Dermis microvascular lymphatic vessel endothelial cell (primary cell): Measurements from ENCODE around the gene FAM222B. TPM values are rescaled to one million over a fixed set of nuclear protein-coding genes. Genes with fewer than 3 reads are reported as not detected.
"Not testable (repeated sequence)": the region's sequence is repeated elsewhere in the genome, so short reads cannot be mapped to it uniquely, and the experiment has no call there.

Experiments
- DNase-seq, 2 donors: peaks; one replicate each; pipeline versions ENCODE4 v3.0.0 to v3.0.0-alpha.2; 2010; ENCODE audit warnings: low read depth in 2 of 2
- total RNA-seq: library from RNA; depleted of rRNA; stranded (reverse); fragments of >200 nt; gene quantifications from 2 replicates; pipeline ENCODE4 v1.2.1, GENCODE V29; 2014

Gene FAM222B
- total RNA-seq, 1 donor from 2014 or later = 4.9 TPM

DNA sequence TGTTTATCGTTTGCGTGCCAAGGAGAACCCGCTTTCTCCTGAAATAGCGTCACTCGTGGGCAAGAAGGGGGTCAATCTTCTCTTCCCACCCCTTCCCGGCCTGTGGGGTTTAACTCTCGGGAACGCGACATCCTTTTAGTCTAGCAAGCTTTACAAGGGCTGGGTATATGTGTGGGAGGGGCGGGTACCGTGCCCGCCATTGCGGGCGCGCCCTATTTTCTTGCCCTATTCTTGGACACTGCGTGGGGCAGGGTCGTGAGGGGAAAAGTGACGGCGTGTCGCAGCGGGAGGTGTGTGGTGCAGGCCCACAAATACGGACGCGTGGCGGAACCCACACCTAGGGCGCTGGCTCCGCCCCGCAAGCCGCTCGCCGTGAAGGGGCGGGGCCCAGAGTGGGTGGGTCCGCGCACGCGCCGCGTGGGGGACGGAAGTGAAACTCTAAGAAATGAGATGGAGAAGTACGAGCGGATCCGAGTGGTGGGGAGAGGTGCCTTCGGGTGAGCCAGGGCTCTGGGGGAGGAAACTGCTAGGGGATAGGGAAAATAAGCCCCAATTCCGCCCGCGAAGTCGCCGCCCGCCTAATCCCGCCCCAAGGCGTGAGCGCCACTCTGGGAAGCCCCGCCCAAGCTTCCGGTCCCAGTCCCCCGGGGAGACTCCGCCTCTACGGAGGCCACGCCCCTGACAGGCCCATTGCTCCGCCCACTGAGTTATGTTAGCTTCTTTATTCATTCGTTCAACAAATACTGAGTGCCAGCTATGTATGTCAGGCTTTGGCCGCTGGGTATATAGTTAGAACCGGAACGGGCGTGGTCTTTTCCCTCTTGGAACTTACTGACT, 114.0 kb downstream of the FAM222B start, which contains the start of gene NEK8:
Gene NEK8 (plus strand): TSS at position 425 of the 837 bp plus-strand sequence. CDS start 26 bp downstream, at position 451.
- DNase-seq = peak; percentile 84 to 94

DNA sequence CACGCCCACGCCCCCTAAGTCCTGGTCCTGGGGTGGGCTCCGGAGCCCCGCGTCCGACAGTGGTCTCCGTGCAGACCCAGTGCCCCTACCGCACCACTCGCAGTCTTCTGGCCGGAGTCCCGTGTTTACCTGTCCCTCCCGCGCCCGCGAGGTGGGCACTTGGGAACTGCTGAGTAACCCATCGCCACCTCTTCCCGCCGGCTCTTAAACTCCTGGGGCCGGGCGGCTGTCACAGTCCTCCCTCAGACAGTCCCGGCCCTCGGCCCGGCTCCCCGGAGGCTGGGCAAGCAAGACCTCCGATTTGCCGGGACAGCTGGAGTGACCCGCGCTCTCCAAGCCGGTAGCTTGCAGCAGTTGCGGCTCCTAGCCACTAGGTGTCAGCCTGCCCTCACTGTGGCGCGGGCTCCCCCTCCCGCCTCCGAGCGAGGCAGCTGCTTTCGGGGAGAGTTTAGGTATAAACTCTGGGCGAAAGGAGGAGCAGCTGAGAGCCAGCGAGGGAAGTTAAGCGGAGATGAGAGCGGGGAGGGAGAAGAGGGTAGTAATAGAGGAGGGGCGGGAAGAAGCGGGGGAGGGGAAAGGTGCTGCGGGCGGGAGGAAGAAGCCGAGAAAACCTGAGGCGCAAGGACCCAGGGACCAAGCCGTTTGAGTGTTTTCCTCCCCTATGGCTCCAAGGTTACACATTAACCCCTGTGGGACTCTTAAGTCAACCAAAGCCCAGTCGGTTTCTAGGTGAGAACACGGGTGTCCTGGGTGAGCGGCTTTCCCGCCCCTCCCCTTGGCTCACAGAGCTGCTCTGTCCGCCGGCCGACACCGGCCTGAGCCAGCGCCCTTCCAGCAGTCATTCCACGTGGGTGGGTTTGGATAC, 115.7 kb downstream of the FAM222B start:
- DNase-seq = peak; percentile 63 to 89

DNA sequence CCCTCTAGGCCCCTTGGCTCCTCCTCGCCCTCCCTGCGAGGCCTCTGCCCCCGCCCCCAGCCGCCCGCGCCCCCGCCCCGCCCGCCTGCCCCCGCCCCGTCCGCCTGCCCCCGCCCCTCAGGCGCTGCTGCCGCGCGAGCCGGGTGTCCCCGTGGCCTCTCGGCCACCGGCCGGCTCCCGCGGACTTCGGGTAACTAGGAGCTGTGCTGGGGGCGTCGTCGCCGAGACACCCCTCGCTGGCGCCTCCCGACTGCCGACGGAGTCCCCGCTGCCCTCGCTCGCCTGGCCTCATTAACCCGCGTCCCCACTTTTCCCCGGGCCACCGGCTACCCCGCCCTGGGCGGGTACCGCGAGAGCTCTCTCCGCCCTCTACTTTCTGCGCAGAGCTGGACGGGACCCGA, 116.4 kb downstream of the FAM222B start, which contains the start of gene TLCD1:
Gene TLCD1 (minus strand): TSS at position 8 of the 401 bp plus-strand sequence. CDS start 136 bp downstream, outside the sequence.
- DNase-seq = peak in 1 of 2 donors; percentile 50

DNA sequence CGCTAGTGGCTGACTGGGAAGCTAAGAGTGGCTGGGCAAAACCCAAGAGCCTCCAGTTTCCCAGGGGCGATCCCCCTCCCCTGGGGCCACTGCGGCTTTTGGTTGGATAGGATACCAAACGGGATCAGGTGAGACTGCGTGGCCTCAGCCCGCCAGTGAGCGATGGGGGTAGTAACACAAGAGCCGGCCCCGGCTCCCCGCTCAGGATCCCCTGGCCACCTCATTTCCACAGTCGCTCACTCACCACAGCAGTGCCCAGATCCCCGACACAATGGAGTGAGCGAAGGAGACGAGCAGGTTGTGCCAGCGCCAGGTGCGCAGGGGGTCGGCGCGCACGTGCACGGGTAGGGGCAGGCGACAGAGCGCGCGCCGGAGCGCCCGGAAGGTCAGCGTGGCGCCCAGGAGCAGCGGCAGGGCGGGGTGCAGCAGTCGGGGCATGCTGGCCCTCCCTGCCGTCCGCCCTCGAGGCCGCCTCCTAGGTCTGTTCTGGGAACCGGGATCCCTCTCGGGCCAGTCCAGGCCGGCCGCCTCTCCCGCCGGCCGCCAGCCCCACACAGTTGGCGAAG, 116.8 kb downstream of the FAM222B start:
- DNase-seq = peak in 1 of 2 donors; percentile 52

DNA sequence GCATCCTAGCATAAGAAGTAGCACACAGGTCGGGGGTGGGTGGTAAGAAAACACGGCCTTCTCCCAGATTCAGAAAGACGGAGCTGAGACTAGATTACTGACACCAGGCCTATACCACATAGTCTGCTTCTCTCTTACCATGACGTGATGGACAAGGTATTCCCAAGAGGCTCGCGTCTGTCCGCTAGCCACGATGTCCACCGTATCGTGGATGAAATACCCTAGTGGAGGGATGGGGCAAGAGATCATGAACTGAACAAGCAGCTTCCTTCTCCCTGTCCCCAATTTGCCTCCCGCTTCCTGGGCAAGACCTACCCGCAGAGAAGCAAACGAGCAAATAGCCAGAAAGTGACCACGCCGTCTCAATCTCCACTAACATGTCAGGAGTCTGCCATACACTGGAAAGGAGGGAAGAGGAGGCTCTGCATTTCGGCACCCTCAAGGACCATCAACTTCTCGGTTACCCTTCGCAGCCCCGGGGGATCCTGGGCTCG, 117.4 kb downstream of the FAM222B start:
- DNase-seq = peak in 1 of 2 donors; percentile 24

DNA sequence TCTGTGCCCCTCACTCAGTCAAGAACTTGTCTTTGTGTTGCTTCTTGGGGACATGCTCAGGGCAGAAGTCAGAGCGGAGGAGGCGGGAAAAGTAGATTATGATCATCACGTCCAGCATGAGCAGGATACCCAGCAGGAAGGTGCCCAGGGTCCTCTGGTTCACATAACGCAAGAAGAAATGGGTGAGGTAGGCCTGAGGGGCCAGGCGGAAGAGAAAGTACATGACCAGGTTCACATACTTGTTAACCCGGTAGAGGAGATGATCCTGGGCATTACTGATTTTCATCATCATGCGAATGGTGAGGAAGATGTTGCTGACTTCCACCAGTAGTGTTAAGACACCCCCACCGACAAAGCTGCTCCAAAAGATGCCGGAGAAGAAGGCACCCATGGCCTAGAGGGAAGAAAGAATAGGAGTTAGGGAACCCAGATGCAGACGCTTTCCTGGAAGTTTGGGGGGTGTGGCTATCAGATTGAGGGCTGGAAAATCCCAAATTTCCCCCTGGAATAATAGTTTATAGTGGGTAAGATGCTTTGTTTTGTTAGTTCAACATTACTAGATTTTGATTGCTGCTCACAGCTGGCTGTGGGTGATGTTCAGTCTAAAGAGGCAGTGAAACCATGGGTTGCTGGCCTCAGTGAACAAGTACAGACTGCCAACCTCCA, 118.0 kb downstream of the FAM222B start:
- no peak for DNase-seq

DNA sequence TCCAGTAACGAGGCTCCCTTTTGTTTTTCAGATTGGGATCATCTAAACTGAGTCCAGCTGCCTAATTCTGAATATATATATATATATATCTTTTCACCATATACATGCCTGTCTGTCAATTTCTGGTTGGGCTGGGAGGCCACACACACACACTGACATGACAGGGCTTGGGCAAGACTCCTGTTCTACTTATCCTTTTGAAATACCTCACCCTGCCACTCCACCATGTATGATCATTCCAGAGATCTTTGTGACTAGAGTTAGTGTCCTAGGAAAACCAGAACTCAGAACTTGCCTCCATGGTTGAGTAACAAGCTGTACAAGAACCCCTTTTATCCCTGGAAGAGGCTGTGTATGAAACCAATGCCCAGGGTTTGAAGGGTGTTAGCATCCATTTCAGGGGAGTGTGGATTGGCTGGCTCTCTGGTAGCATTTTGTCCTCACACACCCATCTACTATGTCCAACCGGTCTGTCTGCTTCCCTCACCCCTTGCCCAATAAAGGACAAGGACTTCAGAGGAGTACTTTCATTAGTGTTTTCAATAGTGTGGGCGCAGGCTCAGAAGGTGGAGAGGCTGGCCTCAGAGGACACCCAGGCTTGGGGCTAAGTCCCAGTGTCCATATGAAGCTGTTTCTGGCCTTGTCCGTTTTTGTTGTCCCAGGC, 118.6 kb downstream of the FAM222B start:
- DNase-seq = not testable (repeated sequence)

DNA sequence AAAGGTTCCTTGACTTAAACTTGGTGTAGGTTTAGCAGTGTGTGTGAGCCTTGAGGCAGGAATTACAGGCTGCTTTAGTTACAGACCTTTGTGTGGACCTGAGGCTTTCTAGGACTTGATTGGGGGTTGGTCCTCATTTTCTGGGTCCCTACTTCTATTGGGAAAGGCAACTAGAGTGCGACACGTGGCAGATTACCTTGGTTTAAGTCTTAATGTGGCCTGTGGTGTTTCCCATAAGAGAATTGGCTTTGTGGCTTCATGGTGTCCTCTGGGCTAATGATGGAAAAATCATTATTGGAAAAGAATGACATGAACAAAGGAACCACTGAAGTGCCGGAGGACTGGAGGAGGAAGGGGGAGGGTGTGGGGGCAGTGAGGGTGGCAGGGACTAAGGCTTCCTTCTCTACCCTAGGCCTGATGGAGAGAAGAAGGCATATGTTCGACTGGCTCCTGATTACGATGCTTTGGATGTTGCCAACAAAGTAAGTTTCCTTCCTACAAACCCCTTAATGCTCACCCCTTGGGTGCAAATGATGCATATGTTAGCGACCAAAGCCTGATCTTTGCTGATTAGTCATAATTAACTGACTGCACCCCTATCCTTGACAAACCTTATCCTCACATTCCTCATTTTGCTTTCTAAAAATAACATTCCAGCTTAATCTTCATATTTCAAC, 119.3 kb downstream of the FAM222B start:
- no peak for DNase-seq

DNA sequence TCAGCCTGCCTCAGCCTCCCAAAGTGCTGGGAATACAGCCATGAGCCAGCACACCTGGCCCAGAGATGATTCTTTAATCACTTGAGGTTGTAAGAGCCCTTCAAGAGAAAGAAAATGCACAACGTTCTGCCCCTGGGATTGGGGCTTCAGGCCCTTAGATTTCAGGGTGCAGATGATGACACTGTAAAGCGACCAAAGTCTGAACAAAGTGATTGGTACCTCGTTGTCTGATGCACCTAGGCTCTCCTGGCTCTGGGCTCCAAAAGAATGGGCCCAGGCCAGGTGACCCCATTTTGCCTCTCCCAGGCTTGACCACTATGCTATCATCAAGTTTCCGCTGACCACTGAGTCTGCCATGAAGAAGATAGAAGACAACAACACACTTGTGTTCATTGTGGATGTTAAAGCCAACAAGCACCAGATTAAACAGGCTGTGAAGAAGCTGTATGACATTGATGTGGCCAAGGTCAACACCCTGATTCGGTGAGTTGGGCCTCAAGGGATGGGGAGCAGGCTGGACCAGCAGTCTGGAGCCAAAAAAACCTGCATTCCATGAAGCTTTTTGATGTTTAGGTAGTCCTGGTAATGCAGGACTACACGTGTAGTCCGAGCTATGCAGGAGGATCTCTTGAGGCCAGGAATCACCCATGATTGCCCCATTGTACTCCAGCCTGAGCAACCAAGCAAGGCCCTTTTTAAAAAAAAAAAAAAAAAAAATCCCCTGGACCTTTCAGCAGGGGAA, 120.0 kb downstream of the FAM222B start:
- no peak for DNase-seq

DNA sequence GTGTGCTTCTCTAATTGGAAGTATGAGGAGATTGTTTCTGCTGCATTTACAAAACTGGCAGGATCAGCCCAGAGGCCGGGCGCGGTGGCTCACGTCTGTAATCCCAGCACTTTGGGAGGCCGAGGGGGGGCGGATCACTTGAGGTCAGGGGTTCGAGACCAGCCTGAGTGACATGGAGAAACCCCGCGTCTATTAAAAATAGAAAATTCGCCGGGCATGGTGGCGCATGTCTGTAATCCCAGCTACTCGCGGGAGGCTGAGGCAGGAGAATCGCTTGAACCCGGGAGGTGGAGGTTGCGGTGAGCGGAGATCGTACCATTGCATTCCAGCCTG, 121.6 kb downstream of the FAM222B start:
- not testable (repeated sequence) for DNase-seq

DNA sequence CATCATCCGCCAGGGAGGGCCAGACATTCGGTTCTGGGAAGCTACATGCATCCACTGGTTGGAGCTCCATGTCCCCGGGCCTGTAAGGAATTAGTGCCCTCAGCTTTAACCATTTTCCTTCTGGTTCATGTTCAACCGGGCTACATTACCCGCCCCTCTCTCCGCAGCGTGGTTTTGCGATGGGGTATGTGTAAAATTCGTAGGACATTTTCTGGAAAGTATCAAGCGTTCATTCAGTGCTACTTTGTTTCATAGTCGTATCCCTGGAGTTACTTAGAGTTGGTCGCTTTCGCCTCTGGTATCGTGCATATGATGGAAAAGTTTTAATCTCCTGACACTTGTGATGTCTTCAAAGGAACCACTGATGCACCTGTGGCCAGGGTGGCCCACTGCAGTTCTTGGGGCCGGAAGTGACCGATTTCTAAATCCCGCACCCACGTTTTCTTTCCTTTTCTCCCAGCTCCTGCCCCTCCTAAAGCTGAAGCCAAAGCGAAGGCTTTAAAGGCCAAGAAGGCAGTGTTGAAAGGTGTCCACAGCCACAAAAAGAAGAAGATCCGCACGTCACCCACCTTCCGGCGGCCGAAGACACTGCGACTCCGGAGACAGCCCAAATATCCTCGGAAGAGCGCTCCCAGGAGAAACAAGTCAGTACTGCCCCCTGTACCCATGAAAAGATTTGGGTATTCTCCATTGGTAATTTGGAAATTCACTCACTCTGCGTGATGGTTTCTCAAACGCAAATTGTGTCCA, 122.2 kb downstream of the FAM222B start:
- no peak for DNase-seq

DNA sequence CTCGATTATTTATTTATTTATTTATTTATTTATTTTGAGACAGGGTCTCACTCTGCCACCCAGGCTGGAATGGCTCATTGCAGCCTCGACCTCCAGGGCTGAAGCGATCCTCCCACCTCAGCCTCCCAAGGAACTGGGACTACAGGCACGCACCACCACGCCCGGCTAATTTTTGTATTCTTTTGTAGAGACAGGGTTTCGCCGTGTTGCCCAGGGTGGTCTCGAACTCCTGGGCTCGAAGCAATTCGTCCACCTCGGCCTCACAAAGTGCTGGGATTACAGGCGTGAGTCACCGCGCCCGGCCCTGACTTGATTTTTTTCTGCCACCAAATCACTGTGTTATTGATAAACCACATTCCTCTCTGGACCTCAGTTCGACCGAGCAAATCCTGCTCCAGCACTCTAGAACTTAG, 123.6 kb downstream of the FAM222B start:
- no peak for DNase-seq

DNA sequence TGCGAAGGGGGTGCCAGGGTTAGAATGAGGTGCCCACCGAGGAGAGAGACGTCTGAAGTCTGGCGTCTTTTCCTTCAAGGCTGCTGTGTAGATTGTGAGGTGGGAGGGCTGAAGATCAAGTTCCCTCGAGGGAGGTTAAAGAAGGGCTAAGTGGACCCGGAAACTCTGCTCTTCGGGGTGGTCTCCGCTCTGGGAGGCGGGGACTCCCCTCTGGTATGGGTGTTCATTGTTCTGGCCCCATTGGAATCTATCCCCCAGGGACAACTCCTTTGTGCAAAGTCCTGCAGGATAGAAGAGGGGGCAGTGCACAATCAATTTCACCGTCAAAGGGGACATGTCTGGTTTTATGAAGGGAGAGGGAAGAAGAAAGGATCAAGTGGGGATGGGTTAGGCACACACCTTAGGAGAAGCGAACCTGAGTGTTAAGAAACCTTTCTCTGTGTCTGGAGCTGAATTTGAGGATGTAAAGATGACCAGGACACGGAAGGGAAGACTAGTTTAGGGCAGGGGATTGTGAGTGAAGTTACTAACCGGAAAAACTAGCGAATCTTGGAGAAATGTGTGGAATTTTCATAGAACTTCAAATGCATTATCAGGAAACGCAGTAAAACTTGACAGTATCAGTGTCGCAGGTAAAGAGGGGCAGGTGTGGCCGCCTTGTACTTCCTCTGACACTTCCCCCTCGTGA, 124.1 kb downstream of the FAM222B start:
- no peak for DNase-seq

DNA sequence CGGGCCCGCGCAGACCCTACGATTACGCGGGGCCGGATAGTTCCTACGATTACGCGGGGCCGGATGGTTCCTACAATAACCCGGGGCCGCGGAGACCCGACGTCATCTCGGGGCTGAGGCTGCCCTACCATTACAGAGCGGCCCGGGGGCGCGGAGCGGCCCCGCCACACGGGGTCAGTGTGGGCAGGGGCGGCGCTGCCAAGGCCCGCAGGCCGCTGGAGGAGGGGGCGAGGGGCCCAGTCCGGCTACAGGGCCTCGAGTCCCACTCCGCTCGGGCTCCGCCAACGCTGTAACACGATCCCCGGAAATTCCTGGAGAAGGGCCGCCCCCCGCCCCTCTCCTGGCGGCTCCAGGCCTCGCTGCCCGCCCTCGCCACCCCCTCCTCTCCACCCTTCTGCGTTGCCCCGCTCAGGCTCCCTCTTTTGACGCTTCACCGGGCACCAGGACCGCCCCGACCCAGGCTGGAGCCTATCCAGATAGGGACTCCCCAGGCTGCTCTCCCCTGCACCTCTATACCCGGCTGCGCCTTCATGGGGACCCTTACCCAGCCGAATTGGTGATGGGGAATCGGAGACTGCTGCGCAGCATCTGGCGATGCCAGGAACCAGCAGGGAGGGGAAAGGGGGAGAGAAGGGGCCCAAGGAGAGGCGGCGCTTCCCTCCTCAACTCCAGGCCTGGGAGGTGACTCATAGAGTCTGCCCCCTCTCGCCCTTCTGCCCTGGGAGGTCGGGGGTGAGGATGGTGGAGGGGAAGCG, 124.8 kb downstream of the FAM222B start, which contains the start of gene RAB34:
Gene RAB34 (minus strand): TSS at position 291 of the 755 bp plus-strand sequence. CDS start 602 bp downstream, outside the sequence.
- DNase-seq = peak in 1 of 2 donors; percentile 70

DNA sequence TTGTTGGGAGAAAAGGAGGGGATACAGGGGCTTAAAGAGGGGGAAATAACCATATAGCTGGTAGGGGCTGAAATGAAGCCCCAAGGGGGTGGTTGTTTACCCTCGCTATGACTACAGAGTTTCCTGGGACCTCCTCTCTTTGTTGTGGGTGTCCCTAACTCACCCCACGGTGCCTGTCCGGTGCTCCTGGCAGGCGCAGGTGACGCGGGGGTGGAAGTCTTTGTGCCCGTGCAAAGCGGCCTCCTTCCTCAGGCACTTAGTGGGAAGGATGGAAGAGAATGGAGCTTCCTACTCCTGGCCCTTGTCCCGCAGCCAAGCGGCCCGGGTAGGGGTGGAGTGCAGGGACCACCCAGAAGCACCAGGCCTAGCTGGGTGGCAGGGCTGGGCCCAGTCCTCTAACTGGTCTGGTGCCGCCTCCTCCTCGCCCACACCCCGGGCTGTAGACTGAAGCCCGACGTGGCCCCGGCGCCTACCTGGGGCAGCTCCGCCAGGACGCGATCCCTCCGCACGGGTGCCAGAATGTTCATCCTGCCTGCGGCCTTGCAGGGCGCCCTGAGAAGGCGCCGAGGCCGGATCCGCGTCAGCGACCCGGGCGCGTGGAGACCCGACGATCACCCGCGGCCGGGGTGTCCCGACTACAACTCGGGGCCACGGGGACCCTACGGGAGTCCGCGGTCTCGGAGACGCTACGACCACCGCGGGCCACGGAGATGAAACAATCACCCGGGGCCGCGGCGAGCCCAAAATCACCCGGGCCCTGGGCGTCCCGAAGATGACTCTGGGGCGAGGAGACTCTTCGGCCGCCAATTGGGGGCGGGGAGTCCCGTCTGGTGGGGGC, 125.6 kb downstream of the FAM222B start:
- peak in 1 of 2 donors; percentile 33 for DNase-seq

DNA sequence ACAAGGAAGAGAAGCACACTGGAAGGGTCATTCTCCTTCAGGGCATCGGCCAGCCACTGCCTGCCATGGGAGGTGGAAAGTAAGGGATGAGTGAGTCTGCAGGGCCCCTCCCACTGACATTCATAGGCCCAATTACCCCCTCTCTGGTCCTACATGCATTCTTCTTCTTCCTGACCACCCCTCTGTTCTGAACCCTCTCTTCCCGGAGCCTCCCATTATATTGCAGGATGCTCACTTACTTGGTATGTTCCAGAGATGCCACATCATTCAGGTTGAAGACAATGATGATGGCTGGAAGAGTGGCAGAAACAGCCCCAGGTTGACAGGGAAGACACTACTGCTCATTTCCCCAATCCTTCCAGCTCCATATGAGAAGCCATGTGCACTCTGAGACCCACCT, 127.4 kb downstream of the FAM222B start:
- no peak for DNase-seq
